Mucosa of descending colon (tissue), 3 donors: ENCODE results near the gene CPA1. TPM values are rescaled to one million over a fixed set of nuclear protein-coding genes. Genes with fewer than 3 reads are reported as not detected.

Experiments used
- ATAC-seq: fragments of 200-7000 bp; cut with Tn5 transposase; one replicate; pipeline ENCODE4 v1.9.1; 2020; ENCODE audit warnings: mild to moderate bottlenecking, moderate library complexity
- DNase-seq, 3 donors: peaks; one replicate each; pipeline ENCODE4 v3.0.0-alpha.2; 2020
- H3K36me3 ChIP-seq: fragments of 200-600 bp; one replicate; pipeline ENCODE4 v1.8.0; 2021; ENCODE audit warnings: low read depth, mild to moderate bottlenecking
- H3K4me1 ChIP-seq: fragments of 200-600 bp; one replicate; pipeline ENCODE4 v1.8.0; 2021; ENCODE audit warnings: low read depth, mild to moderate bottlenecking
- H3K4me3 ChIP-seq: fragments of 200-600 bp; one replicate; pipeline ENCODE4 v1.8.0; 2021; ENCODE audit warnings: mild to moderate bottlenecking
- H3K9me3 ChIP-seq: fragments of 200-600 bp; one replicate; pipeline ENCODE4 v1.8.0; 2021; ENCODE audit warnings: mild to moderate bottlenecking
- intact Hi-C, 2 donors: fragments of 100-400 bp; cut with DNase I in 1 of 2; cut with micrococcal nuclease in 1 of 2; formaldehyde crosslinking; loops; one replicate each; pipeline versions ENCODE4 v1.11.0 to v1.11.1; 2022; cut with DNase I, micrococcal nuclease
- total RNA-seq, 3 donors: library from RNA; stranded (reverse); fragmentation: NEBNext Ultra II Directional in 2 of 3; extraction: Animal tissue kit (Norgen Biotek cat#: 25700) in 2 of 3; gene quantifications; one replicate each; pipeline versions ENCODE4 v1.2.1 to v1.2.4, GENCODE V29; 2021 to 2023
- TF ChIP-seq, protein P1 (sequence below): fragments of 200-600 bp; IDR thresholded peaks from one replicate; pipeline ENCODE4 v1.8.0; 2022; ENCODE audit warnings: antibody characterized with exemption, mild to moderate bottlenecking
- donor health status: DM: no; HTN: no; CAD: no; lungs with moderate emphysema.
- donor health status: DM: no; HTN: no; CAD: no.
- donor health status: DM: no; HTN: yes; CAD: no.

Gene CPA1
- total RNA-seq, 3 donors from 2014 or later: not detected

DNA sequence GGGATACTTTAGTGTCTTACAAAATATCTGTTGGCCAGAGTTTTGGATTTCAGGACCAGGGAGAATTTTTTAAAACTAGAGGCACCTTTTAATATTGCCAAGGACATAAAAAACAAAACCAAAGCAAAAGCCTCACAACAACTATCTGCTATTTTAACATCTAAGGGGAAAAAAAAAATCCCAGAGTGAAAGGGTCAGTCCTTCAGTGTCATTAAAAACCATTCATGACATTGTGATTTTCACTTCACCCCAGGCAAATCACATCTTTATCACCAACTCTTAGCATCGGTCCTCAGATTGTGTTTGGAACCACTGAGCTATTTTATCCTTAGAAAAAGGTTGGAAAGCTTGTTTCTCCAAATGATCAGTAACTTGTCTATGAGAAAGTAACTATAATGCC lies 49.8 kb downstream of the CPA1 start:
- no peak for ATAC-seq
- intact Hi-C loops: no loop called here
- no peaks in the 10 kb centered on the region for H3K4me1 ChIP-seq
- TF ChIP-seq, protein P1, sequence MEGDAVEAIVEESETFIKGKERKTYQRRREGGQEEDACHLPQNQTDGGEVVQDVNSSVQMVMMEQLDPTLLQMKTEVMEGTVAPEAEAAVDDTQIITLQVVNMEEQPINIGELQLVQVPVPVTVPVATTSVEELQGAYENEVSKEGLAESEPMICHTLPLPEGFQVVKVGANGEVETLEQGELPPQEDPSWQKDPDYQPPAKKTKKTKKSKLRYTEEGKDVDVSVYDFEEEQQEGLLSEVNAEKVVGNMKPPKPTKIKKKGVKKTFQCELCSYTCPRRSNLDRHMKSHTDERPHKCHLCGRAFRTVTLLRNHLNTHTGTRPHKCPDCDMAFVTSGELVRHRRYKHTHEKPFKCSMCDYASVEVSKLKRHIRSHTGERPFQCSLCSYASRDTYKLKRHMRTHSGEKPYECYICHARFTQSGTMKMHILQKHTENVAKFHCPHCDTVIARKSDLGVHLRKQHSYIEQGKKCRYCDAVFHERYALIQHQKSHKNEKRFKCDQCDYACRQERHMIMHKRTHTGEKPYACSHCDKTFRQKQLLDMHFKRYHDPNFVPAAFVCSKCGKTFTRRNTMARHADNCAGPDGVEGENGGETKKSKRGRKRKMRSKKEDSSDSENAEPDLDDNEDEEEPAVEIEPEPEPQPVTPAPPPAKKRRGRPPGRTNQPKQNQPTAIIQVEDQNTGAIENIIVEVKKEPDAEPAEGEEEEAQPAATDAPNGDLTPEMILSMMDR: no peak
- no peaks in the 10 kb centered on the region for H3K9me3 ChIP-seq
- no peak for DNase-seq
- no peak overlapping the region for H3K4me3 ChIP-seq
- no peaks in the 10 kb centered on the region for H3K36me3 ChIP-seq

DNA sequence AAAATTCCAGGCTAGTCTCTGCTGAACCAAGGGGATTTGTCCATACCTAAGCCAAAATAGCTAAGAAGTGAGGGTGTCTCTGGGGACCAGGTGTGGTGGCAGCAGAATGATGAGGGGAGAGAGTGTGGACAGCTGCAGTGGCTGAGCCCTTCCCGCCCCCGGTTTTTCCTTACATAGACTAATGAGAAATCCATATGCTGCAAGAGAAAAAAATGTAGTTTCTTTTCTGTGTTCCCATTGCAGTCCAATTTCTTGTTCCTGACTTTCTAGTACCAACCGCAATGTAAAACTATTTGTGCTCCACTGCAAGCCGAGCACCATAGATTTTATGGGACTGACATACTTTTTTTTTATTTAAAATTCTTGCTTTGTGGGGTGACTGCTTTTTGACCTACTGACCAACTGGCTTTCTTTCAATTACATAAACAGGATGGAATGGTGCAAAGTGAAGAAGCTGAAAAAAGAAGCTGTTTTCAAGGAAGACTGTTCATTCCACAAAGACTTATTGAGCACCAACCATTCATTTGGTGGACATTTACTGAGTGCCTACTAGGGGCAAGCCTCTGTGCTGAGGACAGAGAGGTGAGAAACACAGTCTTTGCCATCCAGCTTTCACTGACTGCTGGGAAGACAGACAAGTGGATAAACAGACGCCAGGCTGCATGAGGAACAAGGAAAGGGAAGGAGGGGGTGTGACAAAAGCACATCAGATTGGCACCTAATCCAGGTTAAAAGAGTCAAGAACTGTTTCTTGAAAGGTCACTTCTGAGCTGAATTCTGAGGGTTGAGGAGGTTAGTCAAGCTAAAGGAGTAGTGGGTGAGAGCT lies 50.8 kb downstream of the CPA1 start:
- H3K9me3 ChIP-seq: no peaks in the 10 kb centered on the region
- H3K4me1 ChIP-seq: no peaks in the 10 kb centered on the region
- ATAC-seq (no peak), DNase-seq (no peak)
- TF ChIP-seq, protein P1: no peak
- no peaks in the 10 kb centered on the region for H3K36me3 ChIP-seq
- H3K4me3 ChIP-seq: no peak overlapping the region
- intact Hi-C loops: no loop called here

DNA sequence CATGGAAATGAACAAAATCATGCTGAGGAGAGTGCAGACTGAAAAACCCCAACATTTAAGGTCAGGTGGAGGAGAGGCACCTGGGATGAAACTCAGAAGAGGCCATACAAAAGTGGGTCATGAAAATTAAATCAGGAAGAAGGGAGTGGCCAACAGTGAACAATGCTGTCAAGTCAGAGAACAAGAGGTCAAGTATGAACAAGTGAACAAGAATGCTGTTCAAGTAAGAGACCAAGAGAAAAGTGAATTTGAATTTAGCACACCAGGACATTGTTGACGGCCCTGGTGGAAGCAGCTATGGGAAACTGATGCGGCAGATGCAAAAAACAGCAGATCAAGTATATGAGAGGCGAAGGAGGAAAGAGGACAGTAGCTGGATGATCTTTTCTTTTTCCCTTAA lies 52.6 kb downstream of the CPA1 start:
- H3K9me3 ChIP-seq: no peaks in the 10 kb centered on the region
- no peaks in the 10 kb centered on the region for H3K4me1 ChIP-seq
- no peak overlapping the region for H3K4me3 ChIP-seq
- DNase-seq: no peak
- intact Hi-C loops: no loop called here
- no peak for ATAC-seq
- TF ChIP-seq, protein P1: no peak
- H3K36me3 ChIP-seq: no peaks in the 10 kb centered on the region

DNA sequence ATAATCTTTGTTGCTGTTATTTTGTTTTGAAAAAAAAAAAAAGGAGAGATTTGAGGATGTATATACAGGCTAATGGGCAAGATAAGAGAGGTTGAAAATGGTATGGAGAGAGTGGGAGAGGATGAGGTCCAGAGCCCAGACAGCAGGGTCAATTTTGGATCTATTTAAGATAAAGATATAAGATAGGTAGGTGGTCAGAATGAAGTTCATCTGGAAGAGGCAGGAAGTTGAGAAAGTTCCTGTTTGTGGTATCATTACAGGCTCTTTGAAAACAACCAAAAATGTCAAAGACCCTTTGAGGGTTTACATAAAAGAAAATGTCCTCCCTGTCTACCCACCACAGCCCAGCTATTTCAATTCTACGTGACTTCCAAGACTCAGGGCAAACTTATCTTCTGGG lies 53.0 kb downstream of the CPA1 start:
- Histone ChIP-seq H3K4me3 (no peak overlapping the region), H3K36me3 (no peaks in the 10 kb centered on the region), H3K4me1 (no peaks in the 10 kb centered on the region), H3K9me3 (no peaks in the 10 kb centered on the region)
- ATAC-seq (no peak), DNase-seq (no peak)
- TF ChIP-seq, protein P1: no peak
- intact Hi-C loops: no loop called here

DNA sequence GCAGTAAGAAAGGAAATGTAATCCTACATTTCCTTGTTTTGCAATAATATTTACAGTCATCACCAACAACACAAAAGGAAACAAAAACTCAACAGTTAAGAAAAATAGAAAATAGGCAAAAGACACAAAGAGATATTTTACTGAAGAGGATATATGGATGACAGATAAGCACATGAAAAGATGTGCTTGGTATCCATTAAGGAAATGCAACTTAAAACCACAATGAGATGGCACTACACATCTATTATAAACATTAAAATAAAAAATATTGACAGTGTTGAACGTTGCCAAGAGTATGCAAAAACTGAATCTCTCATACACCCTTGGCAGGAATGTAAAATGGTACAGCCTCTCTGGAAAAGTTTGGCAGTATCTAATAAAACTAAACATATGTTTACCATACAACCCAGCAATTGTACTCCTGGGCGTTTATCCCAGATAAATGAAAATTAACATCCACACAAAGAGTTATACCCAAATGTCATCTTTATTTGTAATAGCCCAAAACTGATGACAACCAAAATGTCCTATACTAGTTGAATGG lies 55.1 kb downstream of the CPA1 start:
- no peak for ATAC-seq
- H3K4me3 ChIP-seq: no peak overlapping the region
- no peaks in the 10 kb centered on the region for H3K36me3 ChIP-seq
- DNase-seq: no peak
- intact Hi-C loops: no loop called here
- no peaks in the 10 kb centered on the region for H3K4me1 ChIP-seq
- TF ChIP-seq, protein P1: no peak
- H3K9me3 ChIP-seq: no peaks in the 10 kb centered on the region
